Thoracic aorta (tissue), 2 donors: ENCODE data around the gene ZCCHC24. TPM values are rescaled to one million over a fixed set of nuclear protein-coding genes. Genes with fewer than 3 reads are reported as not detected.

Experiments used
- ATAC-seq: fragments of 150-250 bp; one replicate; pipeline ENCODE4 v1.8.0; 2017; ENCODE audit warnings: low read depth; ENCODE audit not compliant: insufficient number of reproducible peaks, low FRiP score
- DNase-seq: peaks from one replicate; pipeline ENCODE4 v3.0.0-alpha.2; 2020; ENCODE audit warnings: low spot score
- H3K27ac ChIP-seq, 2 donors: fragments of 200-600 bp; sonication (generic); 1 replicate in 1 of 2; 2 replicates in 1 of 2; pipeline ENCODE4 v1.5.1; 2016; ENCODE audit warnings: mild to moderate bottlenecking in 2 of 2, moderate library complexity in 2 of 2
- H3K27me3 ChIP-seq: fragments of 200-600 bp; sonication (generic); replicated peaks from 2 replicates; pipeline ENCODE4 v1.6.0; 2016; ENCODE audit warnings: mild to moderate bottlenecking; ENCODE audit not compliant: insufficient read depth
- H3K36me3 ChIP-seq: fragments of 200-600 bp; sonication (generic); one replicate; pipeline ENCODE4 v1.5.1; 2016
- H3K4me1 ChIP-seq, 2 donors: fragments of 200-600 bp; sonication (generic); 1 replicate in 1 of 2; 2 replicates in 1 of 2; pipeline versions ENCODE4 v1.5.1 to v1.6.0; 2016; ENCODE audit warnings: low read depth in 2 of 2, mild to moderate bottlenecking in 1 of 2; ENCODE audit not compliant: control insufficient read depth in 1 of 2
- H3K4me3 ChIP-seq: fragments of 200-600 bp; sonication (generic); 2 replicates; pipeline ENCODE4 v1.5.1; 2016; ENCODE audit warnings: mild to moderate bottlenecking
- H3K9me3 ChIP-seq: fragments of 200-600 bp; sonication (generic); 2 replicates; pipeline ENCODE4 v1.5.1; 2016
- total RNA-seq, 2 donors: library from RNA; depleted of rRNA; stranded (reverse); fragments of >200 nt; gene quantifications; one replicate each; pipeline versions ENCODE4 v1.1.0 to v1.2.3, GENCODE V29; 2016
- TF ChIP-seq, protein P1 (sequence below): fragments of 200-600 bp; sonication (generic); IDR thresholded peaks from one replicate; pipeline ENCODE4 v1.5.1; 2019; ENCODE audit warnings: antibody characterized with exemption

Gene ZCCHC24
- total RNA-seq, 2 donors from 2014 or later = 66.9 to 82.9 TPM

DNA sequence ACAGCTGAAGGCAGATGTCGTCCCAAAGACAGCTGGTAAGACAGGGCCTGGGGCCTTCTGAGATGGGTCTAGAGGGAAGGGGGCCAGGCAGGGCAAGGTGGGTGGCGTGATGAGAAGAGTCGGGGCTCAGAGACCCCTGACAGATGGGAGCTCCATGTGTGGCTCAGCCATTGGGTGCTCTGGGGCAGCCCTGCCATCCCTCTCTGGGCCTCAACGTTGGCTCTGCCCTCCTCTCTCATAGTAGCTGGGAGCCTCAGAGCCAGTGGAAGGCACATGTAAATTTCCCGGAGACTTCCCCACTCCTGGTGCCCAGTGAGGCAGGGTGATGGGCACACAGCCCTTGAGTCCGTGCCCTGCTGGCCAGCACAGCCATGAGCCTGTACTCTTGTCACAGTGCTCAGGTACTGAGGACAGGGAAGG lies 96.3 kb downstream of the ZCCHC24 start:
- no peak overlapping the region for H3K4me3 ChIP-seq
- TF ChIP-seq, protein P1, sequence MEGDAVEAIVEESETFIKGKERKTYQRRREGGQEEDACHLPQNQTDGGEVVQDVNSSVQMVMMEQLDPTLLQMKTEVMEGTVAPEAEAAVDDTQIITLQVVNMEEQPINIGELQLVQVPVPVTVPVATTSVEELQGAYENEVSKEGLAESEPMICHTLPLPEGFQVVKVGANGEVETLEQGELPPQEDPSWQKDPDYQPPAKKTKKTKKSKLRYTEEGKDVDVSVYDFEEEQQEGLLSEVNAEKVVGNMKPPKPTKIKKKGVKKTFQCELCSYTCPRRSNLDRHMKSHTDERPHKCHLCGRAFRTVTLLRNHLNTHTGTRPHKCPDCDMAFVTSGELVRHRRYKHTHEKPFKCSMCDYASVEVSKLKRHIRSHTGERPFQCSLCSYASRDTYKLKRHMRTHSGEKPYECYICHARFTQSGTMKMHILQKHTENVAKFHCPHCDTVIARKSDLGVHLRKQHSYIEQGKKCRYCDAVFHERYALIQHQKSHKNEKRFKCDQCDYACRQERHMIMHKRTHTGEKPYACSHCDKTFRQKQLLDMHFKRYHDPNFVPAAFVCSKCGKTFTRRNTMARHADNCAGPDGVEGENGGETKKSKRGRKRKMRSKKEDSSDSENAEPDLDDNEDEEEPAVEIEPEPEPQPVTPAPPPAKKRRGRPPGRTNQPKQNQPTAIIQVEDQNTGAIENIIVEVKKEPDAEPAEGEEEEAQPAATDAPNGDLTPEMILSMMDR = no peak
- H3K9me3 ChIP-seq = no peaks in the 10 kb centered on the region
- no peaks in the 10 kb centered on the region for H3K27me3 ChIP-seq
- peaks cover 5 to 22% of the 10 kb centered on the region in 2 donors for H3K4me1 ChIP-seq
- H3K27ac ChIP-seq = no peak overlapping the region
- DNase-seq = no peak
- ATAC-seq = no peak
- peaks cover 21% of the 10 kb centered on the region for H3K36me3 ChIP-seq

DNA sequence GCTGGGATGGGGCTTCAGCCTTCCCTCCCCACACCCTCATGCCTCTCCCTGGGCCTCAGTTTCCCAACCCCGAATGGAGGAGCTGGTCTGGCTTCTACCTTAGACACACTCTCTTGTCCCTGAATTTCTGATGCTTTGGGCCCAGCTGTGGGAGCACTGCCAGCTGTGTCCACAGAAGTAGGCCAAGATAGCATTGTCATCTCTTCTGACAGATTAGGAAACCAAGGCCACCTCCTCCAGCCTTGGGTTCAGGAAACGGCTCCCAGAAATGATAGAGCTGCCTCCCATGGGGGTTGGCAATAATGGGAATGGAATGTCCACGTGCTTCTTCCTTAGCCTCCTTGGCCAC lies 96.8 kb downstream of the ZCCHC24 start:
- ATAC-seq (no peak), DNase-seq (no peak)
- H3K27me3 ChIP-seq = no peaks in the 10 kb centered on the region
- TF ChIP-seq, protein P1 = no peak
- H3K4me1 ChIP-seq = peaks cover 5 to 22% of the 10 kb centered on the region in 2 donors
- no peaks in the 10 kb centered on the region for H3K9me3 ChIP-seq
- peaks cover 19% of the 10 kb centered on the region for H3K36me3 ChIP-seq
- H3K4me3 ChIP-seq = peak overlapping the region; percentile 94
- no peak overlapping the region for H3K27ac ChIP-seq

DNA sequence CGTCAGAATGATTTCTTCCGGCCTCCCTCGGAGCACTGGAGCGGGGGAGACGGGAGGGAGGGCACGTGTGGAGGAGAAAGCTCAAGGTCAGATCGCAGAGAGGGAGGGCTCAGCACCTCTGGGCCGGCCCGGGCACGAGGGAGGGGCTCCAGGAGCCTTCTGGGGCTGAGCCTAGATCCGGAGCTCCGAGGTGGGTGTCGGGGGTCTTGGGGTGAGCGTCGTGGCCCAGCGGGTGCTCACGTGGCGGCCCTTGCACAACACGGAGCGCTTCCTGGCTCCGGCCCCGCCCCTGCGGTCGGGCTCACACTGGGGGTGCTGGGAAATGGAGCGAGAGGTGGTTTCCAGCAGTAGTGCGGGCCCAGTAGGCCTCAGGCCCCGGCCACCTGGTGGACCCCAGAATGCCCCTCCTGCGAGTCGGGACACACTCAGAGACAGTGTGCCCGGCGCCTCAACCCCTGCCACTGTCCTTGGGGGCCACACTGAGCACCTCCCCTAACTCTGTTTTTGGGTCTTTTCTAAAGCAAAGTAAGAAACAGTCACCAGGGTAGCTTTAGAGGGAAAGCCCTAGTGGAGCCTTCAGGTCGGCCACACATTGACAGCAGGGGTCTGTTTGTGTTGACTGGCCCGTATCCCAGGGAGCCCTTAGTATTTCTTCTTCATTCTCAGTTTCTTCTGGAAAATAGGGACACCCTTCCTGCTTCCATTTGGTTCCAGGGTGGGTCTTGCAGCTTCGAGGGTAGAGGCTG lies 97.4 kb downstream of the ZCCHC24 start:
- Histone ChIP-seq H3K27ac (peak overlapping the region; percentile 61 to 63), H3K4me3 (peak overlapping the region; percentile 94), H3K4me1 (peaks cover 5 to 22% of the 10 kb centered on the region in 2 donors), H3K36me3 (peaks cover 13% of the 10 kb centered on the region), H3K9me3 (no peaks in the 10 kb centered on the region), H3K27me3 (no peaks in the 10 kb centered on the region)
- DNase-seq (no peak), ATAC-seq (peak; percentile 18)
- TF ChIP-seq, protein P1 = no peak

DNA sequence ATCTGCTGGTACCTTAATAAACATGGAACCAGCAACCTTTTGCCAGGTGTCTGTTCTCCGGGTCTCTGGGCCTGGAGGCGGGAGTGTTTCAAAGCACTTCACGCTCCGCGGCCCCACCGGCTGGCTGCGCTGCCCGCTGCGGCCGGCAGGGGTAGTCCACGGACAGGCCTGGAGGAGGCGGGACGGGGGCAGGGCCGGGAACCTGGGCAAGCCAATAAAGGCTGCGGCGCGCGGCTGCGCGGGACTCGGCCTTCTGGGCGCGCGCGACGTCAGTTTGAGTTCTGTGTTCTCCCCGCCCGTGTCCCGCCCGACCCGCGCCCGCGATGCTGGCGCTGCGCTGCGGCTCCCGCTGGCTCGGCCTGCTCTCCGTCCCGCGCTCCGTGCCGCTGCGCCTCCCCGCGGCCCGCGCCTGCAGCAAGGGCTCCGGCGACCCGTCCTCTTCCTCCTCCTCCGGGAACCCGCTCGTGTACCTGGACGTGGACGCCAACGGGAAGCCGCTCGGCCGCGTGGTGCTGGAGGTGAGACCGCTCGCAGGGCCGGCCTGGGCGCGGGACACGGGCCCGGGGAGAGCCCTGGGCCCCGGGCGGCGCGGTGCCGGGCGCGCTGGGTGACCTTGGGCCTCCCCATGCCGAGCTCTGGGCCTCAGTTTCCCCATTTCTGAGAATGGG lies 98.1 kb downstream of the ZCCHC24 start, which contains the start of gene PPIF:
TSS of gene PPIF (plus strand) at position 244 of the 668 bp plus-strand sequence. CDS start at position 324, 80 bp downstream.
- ATAC-seq (peak; percentile 74), DNase-seq (peak; percentile 79)
- TF ChIP-seq, protein P1 = peak; percentile 99
- Histone ChIP-seq H3K4me1 (peaks cover 5 to 22% of the 10 kb centered on the region in 2 donors), H3K4me3 (peak within 1 kb of the TSS; percentile 94), H3K9me3 (no peaks in the 10 kb centered on the region), H3K27ac (peak within 1 kb of the TSS; percentile 61 to 63), H3K27me3 (no peaks in the 10 kb centered on the region), H3K36me3 (peaks cover 9% of the 10 kb centered on the region)
